ENCODE data around the gene SNX25. TPM values are rescaled to one million over a fixed set of nuclear protein-coding genes. Genes with fewer than 3 reads are reported as not detected.

SNX25 gene
- total and polyA plus RNA-seq, 3 donors from 2014 or later = 20.2 to 50.5 (median 45.0) TPM

DNA sequence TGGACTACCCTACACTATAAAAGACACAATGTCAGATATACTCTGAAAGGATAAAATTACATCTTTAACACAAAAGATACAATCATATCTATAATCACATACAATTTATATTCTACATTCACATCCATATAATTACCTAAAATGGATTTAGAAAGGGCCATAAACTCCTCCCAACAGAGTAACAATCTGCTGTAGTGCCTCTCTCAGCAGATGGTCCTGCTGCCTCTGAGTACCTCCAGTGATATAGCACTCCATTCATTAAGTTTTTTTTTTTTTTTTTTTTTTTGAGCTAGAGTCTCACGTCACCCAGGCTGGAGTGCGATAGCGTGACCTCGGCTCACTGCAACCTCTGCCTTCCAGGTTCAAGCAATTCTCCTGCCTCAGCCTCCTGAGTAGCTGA, 194.6 kb downstream of the SNX25 start:
- 70 to 90% methylated on average over 4 of the region's 4 CpGs for WGBS, 2 donors
- H3K4me1 ChIP-seq = peaks cover 6% of the 10 kb centered on the region
- DNase-seq = no peak
- H3K9me3 ChIP-seq = no peaks in the 10 kb centered on the region
- intact Hi-C loops (cut with DNase I; ENCODE audit: low total_unique reads) = no loop called here
- H3K36me3 ChIP-seq (ENCODE audit: low read depth, missing control alignments) = no peaks in the 10 kb centered on the region
- H3K27ac ChIP-seq = peak overlapping the region in 1 of 2 donors; percentile 46
- H3K27me3 ChIP-seq = no peaks in the 10 kb centered on the region
- H3K4me3 ChIP-seq = no peak overlapping the region
- TF ChIP-seq POLR2A (IDR thresholded peaks at IDR 0.05) = no peak
- TF ChIP-seq, protein P1, sequence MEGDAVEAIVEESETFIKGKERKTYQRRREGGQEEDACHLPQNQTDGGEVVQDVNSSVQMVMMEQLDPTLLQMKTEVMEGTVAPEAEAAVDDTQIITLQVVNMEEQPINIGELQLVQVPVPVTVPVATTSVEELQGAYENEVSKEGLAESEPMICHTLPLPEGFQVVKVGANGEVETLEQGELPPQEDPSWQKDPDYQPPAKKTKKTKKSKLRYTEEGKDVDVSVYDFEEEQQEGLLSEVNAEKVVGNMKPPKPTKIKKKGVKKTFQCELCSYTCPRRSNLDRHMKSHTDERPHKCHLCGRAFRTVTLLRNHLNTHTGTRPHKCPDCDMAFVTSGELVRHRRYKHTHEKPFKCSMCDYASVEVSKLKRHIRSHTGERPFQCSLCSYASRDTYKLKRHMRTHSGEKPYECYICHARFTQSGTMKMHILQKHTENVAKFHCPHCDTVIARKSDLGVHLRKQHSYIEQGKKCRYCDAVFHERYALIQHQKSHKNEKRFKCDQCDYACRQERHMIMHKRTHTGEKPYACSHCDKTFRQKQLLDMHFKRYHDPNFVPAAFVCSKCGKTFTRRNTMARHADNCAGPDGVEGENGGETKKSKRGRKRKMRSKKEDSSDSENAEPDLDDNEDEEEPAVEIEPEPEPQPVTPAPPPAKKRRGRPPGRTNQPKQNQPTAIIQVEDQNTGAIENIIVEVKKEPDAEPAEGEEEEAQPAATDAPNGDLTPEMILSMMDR (IDR thresholded peaks at IDR 0.05) = no peak

DNA sequence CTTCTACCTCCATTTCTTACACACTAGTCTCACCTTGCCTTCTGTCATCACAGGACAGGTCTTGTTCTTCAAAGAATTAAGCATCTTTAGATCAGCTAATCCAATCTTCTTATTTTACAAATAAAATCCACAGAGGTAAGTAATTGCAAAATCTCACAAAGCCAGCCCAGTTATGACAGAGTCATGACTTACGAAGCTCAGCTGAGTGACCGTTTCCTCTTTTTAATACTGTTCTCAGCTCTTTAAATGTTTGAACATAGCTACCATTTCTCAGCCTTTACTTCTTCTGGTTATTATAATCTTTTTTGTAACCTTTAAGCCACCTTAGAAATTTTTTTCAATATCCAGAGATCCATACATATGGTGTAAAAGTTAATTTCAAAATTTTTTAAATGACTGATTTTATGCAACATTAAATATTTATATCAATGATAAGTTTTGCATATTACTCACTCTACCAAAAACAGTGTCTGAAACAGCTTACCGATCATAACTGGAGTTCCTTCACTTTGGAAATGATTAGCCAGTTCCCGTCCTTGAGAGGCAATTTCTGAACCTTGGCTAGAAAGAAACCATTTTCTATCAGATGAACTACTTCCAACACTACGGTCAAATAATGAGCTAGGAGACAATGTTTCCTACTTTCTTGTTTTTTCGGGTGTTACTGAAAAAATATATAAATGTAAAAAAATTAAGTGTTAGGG, 196.1 kb downstream of the SNX25 start:
- Histone ChIP-seq H3K4me3 (no peak overlapping the region), H3K27ac (peak overlapping the region in 1 of 2 donors; percentile 46), H3K36me3 (ENCODE audit: low read depth, missing control alignments) (no peaks in the 10 kb centered on the region), H3K27me3 (no peaks in the 10 kb centered on the region), H3K4me1 (peaks cover 6% of the 10 kb centered on the region), H3K9me3 (no peaks in the 10 kb centered on the region)
- DNase-seq = no peak
- TF ChIP-seq POLR2A (IDR thresholded peaks at IDR 0.05) = no peak
- TF ChIP-seq, protein P1 (IDR thresholded peaks at IDR 0.05) = no peak
- 53 to 55% methylated on average over 6 of the region's 6 CpGs for WGBS, 2 donors
- intact Hi-C loops (cut with DNase I; ENCODE audit: low total_unique reads) = no loop called here

DNA sequence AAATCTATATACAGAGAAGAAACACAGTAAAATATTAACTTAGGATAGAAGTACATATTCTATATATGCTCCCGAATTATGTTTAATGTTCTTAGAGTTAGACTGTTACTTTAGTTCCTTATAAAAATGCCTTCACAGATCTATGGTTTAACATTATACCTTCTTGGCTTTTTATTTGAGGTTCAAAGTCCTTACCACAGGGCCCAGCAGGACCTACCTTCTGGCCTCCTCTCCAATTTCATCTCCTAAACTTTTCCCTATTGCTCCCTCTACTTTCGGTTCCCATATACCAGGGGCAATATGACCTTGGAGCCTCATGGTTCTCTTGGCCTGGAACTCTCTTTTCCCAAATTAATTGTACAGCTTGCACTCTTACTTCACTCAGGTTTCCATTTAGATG, 199.0 kb downstream of the SNX25 start:
- no peak for DNase-seq
- intact Hi-C loops (cut with DNase I; ENCODE audit: low total_unique reads) = no loop called here
- no peak overlapping the region for H3K27ac ChIP-seq
- 93 to 96% methylated on average over 2 of the region's 2 CpGs for WGBS, 2 donors
- no peaks in the 10 kb centered on the region for H3K27me3 ChIP-seq
- H3K9me3 ChIP-seq = no peaks in the 10 kb centered on the region
- H3K4me1 ChIP-seq = peaks cover 6% of the 10 kb centered on the region
- TF ChIP-seq, protein P1 (IDR thresholded peaks at IDR 0.05) = no peak
- no peak for TF ChIP-seq POLR2A (IDR thresholded peaks at IDR 0.05)
- no peak overlapping the region for H3K4me3 ChIP-seq
- H3K36me3 ChIP-seq (ENCODE audit: low read depth, missing control alignments) = no peaks in the 10 kb centered on the region

DNA sequence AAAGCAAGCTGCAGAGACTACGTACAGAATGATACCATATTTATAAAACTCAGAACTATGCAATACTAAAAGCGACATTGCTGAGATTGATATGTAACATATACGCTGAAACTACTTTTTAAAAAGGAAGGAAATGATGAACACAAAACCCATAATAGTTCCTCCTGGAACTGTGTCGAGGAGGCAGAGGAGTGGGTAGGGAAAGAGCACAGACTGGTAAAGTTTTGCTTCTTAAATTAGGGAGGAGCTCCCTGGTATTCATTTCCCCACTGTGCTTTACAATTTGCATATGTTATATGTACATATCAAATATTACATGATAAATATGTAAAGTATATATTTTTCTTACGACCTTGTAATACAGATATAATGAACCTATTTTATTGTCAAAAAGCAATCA, 202.5 kb downstream of the SNX25 start:
- Histone ChIP-seq H3K27me3 (no peaks in the 10 kb centered on the region), H3K36me3 (ENCODE audit: low read depth, missing control alignments) (no peaks in the 10 kb centered on the region), H3K27ac (peak overlapping the region in 1 of 2 donors; percentile 10), H3K4me1 (no peaks in the 10 kb centered on the region), H3K4me3 (no peak overlapping the region), H3K9me3 (no peaks in the 10 kb centered on the region)
- intact Hi-C loops (cut with DNase I; ENCODE audit: low total_unique reads) = no loop called here
- 84 to 89% methylated on average over 5 of the region's 5 CpGs for WGBS, 2 donors
- TF ChIP-seq POLR2A (IDR thresholded peaks at IDR 0.05) = no peak
- TF ChIP-seq, protein P1 (IDR thresholded peaks at IDR 0.05) = no peak
- no peak for DNase-seq

DNA sequence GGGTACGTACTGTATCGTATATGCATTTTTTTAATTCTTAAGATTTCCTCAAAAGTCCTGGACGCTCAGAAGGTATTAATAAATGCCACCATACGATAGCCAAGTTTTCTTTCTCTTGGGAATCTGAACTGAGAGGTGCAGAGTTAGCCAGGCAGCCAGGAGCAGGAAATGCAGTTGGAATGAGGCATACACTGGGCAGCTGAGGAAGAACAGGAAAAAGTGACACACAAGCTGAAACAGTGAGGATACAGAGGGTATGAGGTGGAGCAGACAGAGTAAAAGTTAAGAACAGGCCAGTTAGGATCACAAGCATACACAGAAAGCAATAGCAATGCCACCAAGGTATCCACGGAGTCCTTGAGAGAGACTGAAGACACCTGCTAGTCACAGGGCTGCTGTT, 203.0 kb downstream of the SNX25 start:
- no peak overlapping the region for H3K4me3 ChIP-seq
- TF ChIP-seq, protein P1 (IDR thresholded peaks at IDR 0.05) = no peak
- no peak for TF ChIP-seq POLR2A (IDR thresholded peaks at IDR 0.05)
- peak overlapping the region in 1 of 2 donors; percentile 10 for H3K27ac ChIP-seq
- H3K4me1 ChIP-seq = no peaks in the 10 kb centered on the region
- WGBS, 2 donors = 86 to 92% methylated on average over 5 of the region's 5 CpGs
- no peak for DNase-seq
- H3K36me3 ChIP-seq (ENCODE audit: low read depth, missing control alignments) = no peaks in the 10 kb centered on the region
- no peaks in the 10 kb centered on the region for H3K27me3 ChIP-seq
- intact Hi-C loops (cut with DNase I; ENCODE audit: low total_unique reads) = no loop called here
- H3K9me3 ChIP-seq = no peaks in the 10 kb centered on the region
